GM21529 (cell line): ENCODE data around the gene CALM3.

ENCODE experiments used
- ATAC-seq: cut with Tn5 transposase; IDR thresholded peaks from one replicate; pipeline ENCODE4 v1.9.1; 2021; ENCODE audit not compliant: unreplicated experiment

CALM3 gene

GRCh38 chr19:46634656-46635218, 33.6 kb downstream of the CALM3 start:
- ATAC-seq = no peak

- no peak for ATAC-seq
These were observed 35.0 kb downstream of the CALM3 start, which contains the start of gene GNG8 for GRCh38 chr19:46635920-46636761. Gene GNG8 (minus strand): TSS chr19:46636202. CDS start chr19:46634682, 1,520 bp downstream.

- ATAC-seq = no peak
These were observed 36.1 kb downstream of the CALM3 start for GRCh38 chr19:46637224-46637623.

DNA sequence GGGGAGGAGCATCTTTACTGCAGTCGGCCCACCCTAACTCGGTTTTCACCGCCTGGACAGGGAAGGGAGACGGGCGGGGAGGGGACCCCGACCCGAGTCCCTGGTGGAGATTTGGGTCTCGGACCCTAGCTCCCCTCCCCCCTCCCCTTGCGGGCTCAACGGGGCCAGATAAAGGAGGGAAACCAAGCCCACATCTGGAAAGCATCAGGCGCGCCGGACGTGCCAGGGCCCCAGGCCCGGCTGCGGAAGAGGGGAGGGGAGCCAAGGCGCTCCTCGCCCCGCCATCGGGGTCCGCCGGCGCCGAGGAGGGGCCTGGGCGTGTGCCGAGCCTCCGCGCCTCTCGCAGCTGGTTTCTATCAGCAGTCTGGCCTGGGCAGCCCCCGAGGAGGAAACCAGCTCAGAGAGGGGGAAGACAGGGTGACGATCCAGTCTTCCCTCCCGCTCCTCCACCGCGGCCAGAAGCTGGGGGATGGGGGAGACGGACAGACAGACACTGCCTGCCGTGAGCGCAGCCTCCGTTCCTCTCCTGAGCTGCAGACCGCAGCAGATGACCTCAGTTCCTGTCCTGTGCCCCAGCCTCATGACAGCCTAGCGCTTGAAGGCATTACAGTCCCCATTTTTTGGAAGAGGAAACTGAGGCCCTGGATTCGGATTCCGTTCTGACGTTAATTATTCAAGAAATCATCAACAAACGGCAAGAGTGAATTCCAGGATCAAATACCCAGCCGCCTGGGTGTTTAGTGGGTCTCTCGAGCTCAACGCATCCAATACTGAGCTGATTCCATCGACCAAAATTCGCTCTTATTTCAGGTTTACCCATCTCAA, 38.4 kb downstream of the CALM3 start:
- no peak for ATAC-seq

DNA sequence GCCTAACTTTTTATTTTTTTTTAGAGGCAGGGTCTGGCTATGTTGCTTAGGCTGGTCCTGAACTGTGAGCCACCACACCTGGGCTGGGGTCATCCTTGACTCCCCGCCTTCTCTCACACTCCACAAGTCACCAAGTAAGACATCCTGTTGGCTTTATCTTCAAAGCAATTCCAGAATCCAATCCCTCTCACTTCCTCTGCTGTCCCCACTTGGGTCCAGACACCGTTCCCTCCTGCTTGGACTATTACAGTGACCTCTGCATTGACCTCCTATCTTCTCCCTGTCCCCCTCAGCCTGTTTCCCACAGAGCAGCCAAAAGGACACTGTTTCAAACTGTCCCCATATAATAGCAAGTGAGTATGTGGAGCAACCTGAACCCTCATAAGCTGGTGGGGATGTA, 39.5 kb downstream of the CALM3 start:
- ATAC-seq = no peak

- ATAC-seq = no peak
These were observed 43.6 kb downstream of the CALM3 start for GRCh38 chr19:46644720-46645119.

DNA sequence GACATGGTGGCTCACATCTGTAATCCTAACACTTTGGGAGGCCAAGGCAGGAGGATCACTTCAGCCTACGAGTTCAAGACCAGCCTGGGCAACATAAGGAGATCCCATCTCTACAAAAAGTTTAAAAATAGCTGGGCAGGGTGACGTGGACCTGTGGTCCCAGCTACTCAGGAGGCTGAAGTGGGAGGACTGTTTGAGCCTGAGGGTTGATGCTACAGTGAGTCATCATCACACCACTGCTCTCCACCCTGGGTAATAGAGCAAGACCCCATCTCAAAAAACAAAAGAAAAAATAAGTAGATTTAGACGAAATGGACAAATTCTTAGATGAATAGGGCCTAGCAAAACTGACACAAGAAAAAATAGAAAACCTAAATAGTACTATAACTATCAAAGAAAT, 45.3 kb downstream of the CALM3 start:
- ATAC-seq = no peak

DNA sequence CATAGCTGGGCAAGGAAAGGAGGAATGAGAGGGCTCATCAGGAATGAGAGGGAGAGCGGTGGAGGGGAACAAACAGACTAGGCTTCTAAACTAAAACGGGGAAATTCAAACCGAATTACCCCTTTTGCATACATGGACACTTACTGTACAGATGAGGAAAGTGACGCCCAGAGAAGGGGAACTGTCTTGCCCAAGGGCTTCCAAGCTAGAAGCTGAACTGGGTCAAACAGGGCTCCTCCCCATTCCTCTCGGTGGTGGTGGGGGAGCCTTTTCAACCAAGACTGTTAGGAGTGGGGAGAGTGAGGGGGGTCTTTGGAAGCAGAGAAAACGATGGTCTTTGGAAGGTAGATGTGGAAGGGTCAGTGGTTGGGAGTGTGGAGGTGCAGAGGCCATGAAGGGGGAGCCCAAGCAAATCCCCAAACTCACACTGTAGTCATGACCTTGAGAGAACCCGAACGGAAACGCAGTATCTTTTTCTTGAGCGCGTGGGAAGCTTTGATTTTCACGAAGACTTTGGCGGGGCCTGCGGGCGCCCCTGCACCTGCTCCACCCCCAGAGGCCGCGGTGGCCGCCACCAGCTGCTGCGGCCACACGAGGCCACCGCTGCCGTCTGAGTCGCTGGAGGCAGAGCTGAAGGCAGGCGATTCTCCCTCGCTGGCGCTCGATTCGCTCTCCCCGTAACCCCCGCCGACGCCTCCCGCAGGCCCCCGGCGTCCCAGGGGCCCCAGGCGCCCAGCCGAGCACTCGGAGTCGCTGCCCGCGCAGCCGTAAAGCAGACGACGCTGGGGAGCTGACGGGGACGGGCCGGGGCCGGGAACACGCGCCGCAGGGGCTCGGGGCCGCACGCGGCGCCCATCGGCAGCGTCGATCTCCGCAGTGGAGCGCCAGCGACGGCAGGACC, 47.2 kb downstream of the CALM3 start:
- ATAC-seq = no peak

DNA sequence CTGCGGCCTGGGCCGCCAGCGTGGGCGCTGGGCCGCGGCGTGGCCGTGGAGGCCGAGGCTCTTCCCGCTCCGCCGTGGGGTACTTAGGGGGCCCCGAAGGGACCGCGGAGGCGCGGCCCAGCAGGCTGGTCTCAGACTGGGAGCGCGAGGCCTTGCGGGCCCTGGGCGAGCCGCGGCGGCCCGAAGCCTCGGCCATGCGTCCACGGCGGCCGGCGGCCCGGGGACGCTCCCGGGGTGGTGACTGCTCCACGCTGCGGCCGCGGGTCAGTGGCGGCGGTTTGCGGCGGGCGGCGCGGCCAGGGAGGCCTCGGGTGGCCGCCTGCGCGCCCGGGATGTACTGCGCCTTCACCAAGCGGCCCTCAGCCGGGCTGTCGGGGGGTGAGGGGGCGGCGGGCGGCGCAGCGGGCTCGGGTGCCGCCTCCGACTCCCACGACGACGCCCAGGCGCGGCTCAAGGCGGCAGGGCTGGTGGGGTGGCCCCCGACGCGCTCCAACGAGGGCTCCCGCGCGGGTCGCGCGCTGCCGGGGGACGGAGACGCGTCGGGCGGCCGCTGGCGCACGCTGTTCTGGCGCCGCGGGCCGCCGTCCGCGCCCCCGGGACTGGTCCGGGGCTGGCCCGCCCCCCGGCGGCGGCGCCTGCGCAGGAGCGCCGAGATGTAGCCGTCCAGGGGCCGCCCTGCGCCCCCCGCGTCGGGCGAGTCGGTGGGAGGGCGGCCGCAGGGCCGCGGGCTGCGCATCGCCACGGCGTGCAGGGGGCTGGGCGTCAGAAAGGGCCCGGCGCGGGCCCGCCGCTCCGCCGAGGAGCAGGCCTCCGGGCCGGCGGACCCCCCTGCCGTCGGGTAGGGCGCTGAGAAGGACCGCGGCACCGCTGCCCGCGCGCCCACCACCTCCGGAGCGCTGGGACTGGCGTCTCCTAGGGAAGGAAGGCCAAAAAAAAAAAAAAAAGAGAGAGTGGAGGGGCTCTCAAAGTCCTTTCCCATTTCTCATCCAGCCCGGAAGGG, 48.1 kb downstream of the CALM3 start:
- no peak for ATAC-seq

DNA sequence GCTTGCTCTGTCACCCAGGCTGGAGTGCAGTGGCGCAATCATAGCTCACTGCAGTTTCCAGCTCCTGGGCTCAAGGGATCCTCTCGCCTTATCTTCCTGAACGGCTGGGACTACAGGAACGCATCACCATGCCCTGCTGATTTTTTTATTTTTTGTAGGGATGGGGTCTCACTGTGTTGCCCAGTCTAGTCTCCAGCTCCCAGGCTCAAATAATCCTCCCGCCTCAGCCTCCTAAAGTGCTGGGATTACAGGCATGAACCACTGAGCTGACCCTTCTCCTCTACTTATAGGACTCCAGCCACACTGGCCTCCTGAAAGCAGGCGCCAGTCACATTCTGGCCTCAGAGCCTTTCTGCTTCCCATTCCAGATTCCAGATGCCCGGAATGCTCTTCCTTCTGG, 49.3 kb downstream of the CALM3 start:
- ATAC-seq = no peak

GRCh38 chr19:46654621-46655152, 53.6 kb downstream of the CALM3 start:
- ATAC-seq = no peak

DNA sequence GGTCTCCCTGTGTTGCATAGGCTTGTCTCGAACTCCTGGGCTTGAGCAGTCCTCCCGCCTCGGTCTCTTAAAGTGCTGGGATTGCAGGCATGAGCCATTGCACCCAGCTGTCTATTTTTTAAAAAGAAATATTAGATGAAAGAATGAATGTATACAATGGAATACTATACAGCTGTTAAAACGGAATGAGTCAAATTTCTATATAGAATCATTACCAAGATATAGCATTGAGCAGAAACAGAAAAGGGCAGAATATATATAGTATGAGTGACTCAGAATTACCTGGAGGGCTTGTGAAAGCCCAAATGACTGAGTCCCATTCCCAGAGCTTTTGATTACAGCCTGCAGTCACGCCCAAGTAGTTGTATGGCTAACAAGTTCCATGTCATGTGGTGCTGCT, 55.4 kb downstream of the CALM3 start:
- no peak for ATAC-seq

- no peak for ATAC-seq
These were observed 58.2 kb downstream of the CALM3 start for GRCh38 chr19:46659151-46660007.

- no peak for ATAC-seq
These were observed 58.9 kb downstream of the CALM3 start for GRCh38 chr19:46660008-46660517.
